Middle frontal gyrus (tissue), 1 donor: Measurements from ENCODE around the gene DHRS7.

Experiments
- DNase-seq: peaks from one replicate; pipeline ENCODE4 v3.0.0-alpha.2; 2015; ENCODE audit warnings: low spot score; ENCODE audit errors: extremely low spot score

The DHRS7 gene

DNA sequence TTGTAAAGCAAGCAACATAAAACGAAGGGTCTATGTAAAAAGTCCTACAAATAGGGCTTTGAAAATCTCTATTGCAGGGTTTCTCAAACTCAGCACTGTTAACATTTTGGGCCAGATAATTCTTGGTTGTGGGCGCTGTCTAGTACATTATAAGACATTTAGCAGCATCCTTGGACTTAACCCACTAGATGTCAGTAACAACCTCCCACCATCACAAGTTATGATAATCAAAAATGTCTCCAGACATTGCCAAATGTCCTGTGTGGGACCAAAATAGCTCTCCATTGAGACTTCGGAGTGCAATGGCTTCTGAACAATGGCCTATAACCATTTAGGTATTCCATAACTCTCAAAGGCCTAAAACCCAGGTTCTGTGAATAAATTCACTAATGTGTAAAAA is 22.9 kb upstream of the DHRS7 start:
- DNase-seq: no peak

- no peak for DNase-seq
Measured at GRCh38 chr14:60184905-60185555, 19.8 kb upstream of the DHRS7 start.

GRCh38 chr14:60184146-60184904 is 19.1 kb upstream of the DHRS7 start:
- DNase-seq: peak; percentile 62

- no peak for DNase-seq
Measured at GRCh38 chr14:60183741-60184140, 18.5 kb upstream of the DHRS7 start.

GRCh38 chr14:60183138-60183537 is 17.9 kb upstream of the DHRS7 start:
- DNase-seq: no peak

DNA sequence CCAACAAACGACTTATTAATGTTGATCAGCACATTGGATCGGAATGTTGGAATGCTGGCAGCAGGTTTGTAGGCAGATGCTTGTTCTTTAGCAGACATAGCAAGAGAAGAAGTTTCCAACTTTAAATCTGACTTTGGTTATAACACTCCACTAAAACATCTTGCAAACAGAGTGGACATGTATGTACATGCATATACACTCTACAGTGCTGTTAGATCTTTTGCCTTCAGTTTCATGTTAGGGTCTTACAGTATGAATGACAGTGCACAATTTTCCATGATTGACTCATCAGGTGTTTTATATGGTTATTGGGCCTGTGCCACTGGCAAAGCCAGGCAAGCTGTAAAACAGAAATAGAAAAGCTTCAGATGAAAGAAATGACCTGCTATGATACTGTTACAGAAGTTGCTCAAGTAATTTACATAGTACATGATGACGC is 14.3 kb upstream of the DHRS7 start:
- no peak for DNase-seq

- no peak for DNase-seq
Measured at GRCh38 chr14:60178820-60179219, 13.6 kb upstream of the DHRS7 start.

- no peak for DNase-seq
Measured at GRCh38 chr14:60178164-60178563, 13.0 kb upstream of the DHRS7 start.

DNA sequence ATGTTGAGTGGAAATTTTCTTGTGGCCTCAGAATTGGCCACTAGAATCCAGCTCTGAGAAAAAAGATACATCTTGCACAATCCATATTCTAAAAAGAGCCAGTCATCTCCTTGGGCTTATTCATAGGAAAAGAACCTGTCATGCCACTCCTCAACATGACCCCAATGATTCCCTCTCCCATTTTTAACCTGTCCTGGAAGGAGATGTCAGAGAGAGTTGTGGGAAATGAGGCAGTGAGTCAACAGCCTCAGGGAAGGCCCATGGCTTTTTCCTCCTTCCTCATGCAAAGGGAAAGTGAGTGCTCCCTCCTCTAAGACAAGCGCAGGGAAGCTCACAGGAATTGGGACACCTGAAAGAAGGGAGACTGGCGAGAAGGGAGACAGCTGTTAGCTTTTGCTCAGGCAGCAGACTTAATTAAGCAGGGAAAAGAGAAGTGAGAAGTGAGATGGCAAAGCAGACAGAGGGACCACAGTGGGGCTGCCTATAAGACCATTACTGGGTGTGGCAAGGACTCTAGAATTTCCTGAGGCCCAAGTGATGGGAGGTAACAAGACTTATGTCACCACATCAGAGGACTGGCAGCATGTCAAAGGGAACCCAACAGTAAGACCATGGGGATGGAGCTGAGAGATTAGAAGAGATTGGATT is 10.2 kb upstream of the DHRS7 start:
- DNase-seq: no peak

DNA sequence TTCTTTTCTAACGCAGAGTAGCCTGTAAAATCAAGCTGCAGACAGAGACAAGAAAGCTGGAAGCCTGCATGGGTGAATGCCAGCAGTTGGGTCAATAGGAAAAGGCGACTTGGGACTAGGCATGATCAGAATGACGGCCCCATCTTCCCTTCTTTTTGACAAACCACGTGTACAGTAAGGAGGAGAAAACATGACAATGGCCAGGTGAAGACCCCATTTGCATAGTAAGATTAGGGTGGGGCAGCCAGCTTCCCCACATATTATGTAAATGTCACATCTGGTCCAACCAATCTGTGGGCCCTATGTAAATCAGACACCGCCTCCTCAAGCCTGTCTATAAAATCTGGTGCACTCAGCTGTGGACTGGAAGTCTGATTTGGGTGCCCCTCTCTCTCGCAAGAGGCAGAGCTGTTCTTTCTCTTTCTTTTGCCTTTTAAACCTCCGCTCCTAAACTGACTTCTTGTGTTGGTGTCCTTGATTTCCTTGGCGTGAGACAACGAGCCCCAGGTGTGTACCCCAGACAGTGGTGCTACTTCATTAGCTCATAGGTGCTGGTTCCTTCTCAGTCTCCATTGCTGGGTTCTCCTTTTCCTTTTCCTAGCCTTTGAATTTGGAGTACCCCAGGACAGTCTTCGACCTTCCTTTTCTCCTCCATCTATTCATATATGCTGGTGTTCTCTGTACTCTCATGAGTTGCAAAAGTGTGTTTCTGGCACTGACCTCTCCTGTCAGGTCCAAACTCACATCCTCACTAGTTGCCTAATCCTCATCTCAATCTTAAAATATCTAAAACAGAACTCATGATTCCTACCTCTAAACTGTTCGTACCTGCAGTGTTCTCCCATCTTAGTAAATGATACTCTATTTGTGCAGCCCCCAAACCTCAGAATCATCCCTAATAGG is 9.4 kb upstream of the DHRS7 start:
- DNase-seq: no peak

GRCh38 chr14:60171690-60172089 is 6.5 kb upstream of the DHRS7 start:
- DNase-seq: no peak

GRCh38 chr14:60170948-60171347 is 5.8 kb upstream of the DHRS7 start:
- DNase-seq: no peak

GRCh38 chr14:60169722-60170121 is 4.5 kb upstream of the DHRS7 start:
- no peak for DNase-seq

DNA sequence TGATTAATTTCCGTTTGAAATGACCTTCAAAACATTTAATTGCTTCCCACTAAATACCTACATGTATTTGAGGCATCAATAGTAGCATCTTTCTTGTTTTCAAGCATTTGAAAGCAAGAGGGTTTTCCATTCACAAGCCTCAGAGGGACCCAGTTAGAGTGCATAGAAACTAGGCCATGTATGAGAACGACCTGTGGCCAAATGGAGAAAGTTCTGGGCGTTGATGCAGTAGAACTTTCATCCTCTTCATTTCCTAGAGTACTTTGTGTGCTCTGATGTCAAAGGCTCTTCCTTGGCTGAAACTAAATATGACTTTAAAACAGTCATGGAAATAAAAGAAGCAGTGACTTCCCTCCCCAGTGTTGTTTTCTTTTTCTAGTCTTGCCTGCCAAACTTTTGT is 944 bp upstream of the DHRS7 start:
- DNase-seq: no peak

DNA sequence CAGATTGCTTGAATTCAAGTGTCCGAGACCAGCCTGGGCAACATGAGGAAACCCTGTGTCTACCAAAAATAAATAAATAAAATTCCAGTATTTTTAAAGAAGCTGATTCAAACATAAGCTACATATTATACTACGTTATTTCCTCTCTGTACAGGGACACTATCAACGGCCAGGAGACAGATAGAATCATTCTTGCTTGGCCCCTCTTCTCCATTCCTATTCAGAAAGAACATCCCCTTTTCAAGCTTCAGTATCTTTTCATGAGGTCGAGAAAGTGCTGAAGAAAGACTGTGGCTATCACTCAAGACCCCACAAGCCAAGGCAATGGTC is 314 bp upstream of the DHRS7 start:
- no peak for DNase-seq

DNA sequence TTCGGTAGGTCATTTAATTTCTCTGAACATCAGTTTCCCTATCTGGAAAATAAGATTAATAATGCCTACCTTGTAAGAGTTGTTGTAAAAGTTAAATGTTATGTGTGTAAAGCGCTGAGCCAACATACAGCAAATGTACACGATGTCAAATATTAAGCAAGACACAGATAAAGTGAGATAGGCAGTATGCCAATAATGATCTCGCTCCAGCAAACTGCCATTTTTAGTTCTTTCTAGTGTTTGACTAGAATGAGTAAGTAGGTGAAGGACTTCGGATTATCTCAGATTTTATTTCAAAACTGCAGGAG is 840 bp downstream of the DHRS7 start:
- no peak for DNase-seq

- no peak for DNase-seq
Measured at GRCh38 chr14:60163693-60164092, 1.5 kb downstream of the DHRS7 start.

DNA sequence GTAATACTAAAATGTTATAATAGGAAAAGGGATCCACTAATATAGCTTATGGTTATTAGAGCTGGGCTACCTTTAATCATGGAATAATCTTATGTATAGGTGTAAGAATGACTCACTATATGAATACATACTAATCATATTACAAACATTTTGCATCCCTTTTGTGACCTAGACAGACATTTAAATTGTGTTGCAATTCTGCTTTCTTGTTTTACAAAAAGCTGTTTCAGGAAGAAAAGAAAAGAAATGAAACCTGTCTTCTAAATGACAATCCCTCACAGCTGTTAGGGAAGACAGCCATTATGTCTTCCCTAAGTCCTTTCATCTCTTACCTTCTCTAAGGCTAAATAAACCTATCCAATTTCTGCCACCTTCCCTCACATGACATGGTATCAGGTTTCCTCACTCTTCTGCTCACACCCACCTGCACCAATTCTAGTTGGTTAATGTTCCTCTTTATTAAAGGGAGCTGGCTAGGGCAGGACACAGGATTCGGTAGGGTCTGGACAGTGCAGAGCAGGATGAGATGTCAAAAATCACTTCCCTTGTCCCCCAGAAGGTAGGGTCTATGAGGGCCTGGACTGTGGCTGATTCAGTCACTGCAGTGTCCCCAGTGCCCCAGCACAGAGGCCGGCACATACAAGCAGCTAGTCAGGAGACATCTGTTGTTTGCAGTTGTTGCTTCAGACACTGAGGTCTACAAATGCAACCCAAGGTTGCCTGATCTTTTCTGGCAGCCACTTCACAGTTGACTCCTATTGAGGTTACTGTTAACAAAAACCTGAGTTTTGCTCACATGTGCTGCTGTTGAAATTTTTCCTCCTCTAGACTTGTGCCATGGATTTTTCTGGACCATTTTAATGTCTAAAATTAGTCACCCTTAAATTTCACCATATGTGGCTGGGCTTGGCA is 3.7 kb downstream of the DHRS7 start:
- no peak for DNase-seq

- DNase-seq: no peak
Measured at GRCh38 chr14:60160422-60160821, 4.8 kb downstream of the DHRS7 start.

GRCh38 chr14:60154671-60155070 is 10.5 kb downstream of the DHRS7 start:
- no peak for DNase-seq

GRCh38 chr14:60153991-60154390 is 11.2 kb downstream of the DHRS7 start:
- DNase-seq: no peak
